Measurements from ENCODE around the gene SF3B6. TPM values are rescaled to one million over a fixed set of nuclear protein-coding genes. Genes with fewer than 3 reads are reported as not detected.

The SF3B6 gene
- polyA plus RNA-seq, 2 of the 4 experiments (the other 2 are of a cell fraction) = 244 to 315 TPM

- ATAC-seq = no peak
- Histone ChIP-seq H3K27ac (peak overlapping the region in 1 of 2 experiments; percentile 34; a peak in 3 of 6 replicates), H3K9me3 (no peaks in the 10 kb centered on the region), H3K4me2 (no peak overlapping the region), H3K4me3 (no peak overlapping the region), H3K4me1 (peaks cover 56% of the 10 kb centered on the region)
- CTCF ChIA-PET = interaction anchor here (0.9 to 1.6 kb wide), 2 partner anchors 50 to 94 kb away, joined by 3 to 7 read pairs; partner anchors contain the start of gene ATAD2B
- no peak for DNase-seq (ENCODE audit: low read depth in 1 of 2, low spot score in 1 of 2)
- TF ChIP-seq, protein P1, sequence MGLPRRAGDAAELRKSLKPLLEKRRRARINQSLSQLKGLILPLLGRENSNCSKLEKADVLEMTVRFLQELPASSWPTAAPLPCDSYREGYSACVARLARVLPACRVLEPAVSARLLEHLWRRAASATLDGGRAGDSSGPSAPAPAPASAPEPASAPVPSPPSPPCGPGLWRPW (IDR thresholded peaks at IDR 0.05) = no peak
- TF ChIP-seq HOXB5 (CRISPR knock-in tag; IDR thresholded peaks at IDR 0.05) = no peak
- no peak for TF ChIP-seq CBX8 (IDR thresholded peaks at IDR 0.05)
- no peak for TF ChIP-seq REST (IDR thresholded peaks at IDR 0.05)
- no peak for TF ChIP-seq ESRRA (IDR thresholded peaks at IDR 0.05; ENCODE audit: borderline replicate concordance, low read length)
- TF ChIP-seq POLR2A (IDR thresholded peaks at IDR 0.05; ENCODE audit: low read length) = no peak
- no peak for TF ChIP-seq RCOR1 (IDR thresholded peaks at IDR 0.05; ENCODE audit: low read depth, low read length)
- TF ChIP-seq, protein P2, sequence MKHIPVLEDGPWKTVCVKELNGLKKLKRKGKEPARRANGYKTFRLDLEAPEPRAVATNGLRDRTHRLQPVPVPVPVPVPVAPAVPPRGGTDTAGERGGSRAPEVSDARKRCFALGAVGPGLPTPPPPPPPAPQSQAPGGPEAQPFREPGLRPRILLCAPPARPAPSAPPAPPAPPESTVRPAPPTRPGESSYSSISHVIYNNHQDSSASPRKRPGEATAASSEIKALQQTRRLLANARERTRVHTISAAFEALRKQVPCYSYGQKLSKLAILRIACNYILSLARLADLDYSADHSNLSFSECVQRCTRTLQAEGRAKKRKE (CRISPR knock-in tag; IDR thresholded peaks at IDR 0.05; ENCODE audit: low read depth) = no peak
- TF ChIP-seq JUNB (IDR thresholded peaks at IDR 0.05) = no peak
- no peak for TF ChIP-seq POLR2AphosphoS2 (conservative IDR thresholded peaks at IDR 0.05; ENCODE audit: low read length)
- no peak for FAIRE-seq
- POLR2A ChIA-PET = no interaction called here
- 97% methylated on average over 4 of the region's 4 CpGs for WGBS (ENCODE audit: missing lambda C conversion rate)
Observed at GRCh38 chr2:24020244-24020643, 55.9 kb downstream of the SF3B6 start.

GRCh38 chr2:24019729-24020128 lies 56.4 kb downstream of the SF3B6 start:
- Histone ChIP-seq H3K4me1 (peaks cover 60% of the 10 kb centered on the region), H3K27ac (peak overlapping the region in 1 of 2 experiments; percentile 34; a peak in 2 of 6 replicates), H3K9me3 (no peaks in the 10 kb centered on the region), H3K4me3 (no peak overlapping the region), H3K4me2 (no peak overlapping the region)
- DNase-seq (ENCODE audit: low read depth in 1 of 2, low spot score in 1 of 2) (no peak), FAIRE-seq (no peak), ATAC-seq (no peak)
- 95% methylated on average over 5 of the region's 5 CpGs for WGBS (ENCODE audit: missing lambda C conversion rate)
- ChIA-PET CTCF (interaction anchor here (1.6 kb wide), 1 partner anchor 93 kb away, joined by 7 read pairs; the partner anchor contains the start of gene ATAD2B), POLR2A (no interaction called here)
- TF ChIP-seq FOXS1 (CRISPR knock-in tag; IDR thresholded peaks at IDR 0.05) (no peak), CBX8 (IDR thresholded peaks at IDR 0.05) (no peak)

- no peaks in the 10 kb centered on the region for H3K9me3 ChIP-seq
- ChIA-PET POLR2A (no interaction called here), CTCF (no interaction called here)
- no peak overlapping the region for H3K4me2 ChIP-seq
- no peak overlapping the region for H3K4me3 ChIP-seq
- peaks cover 52% of the 10 kb centered on the region for H3K4me1 ChIP-seq
- WGBS (ENCODE audit: missing lambda C conversion rate) = 89% methylated on average over 8 of the region's 9 CpGs
- DNase-seq (ENCODE audit: low read depth in 1 of 2, low spot score in 1 of 2) (no peak), FAIRE-seq (no peak), ATAC-seq (no peak)
- H3K27ac ChIP-seq = peak overlapping the region; percentile 86 to 94; a peak in 5 of 6 replicates
- TF ChIP-seq CEBPB (IDR thresholded peaks at IDR 0.05) (no peak), KDM1A (IDR thresholded peaks at IDR 0.05; ENCODE audit: low read depth) (no peak), EP300 (IDR thresholded peaks at IDR 0.05) (no peak), HOXB13 (CRISPR knock-in tag; IDR thresholded peaks at IDR 0.05; ENCODE audit: low read depth) (no peak), RAD21 (conservative IDR thresholded peaks at IDR 0.05 in 1 of 2, IDR thresholded peaks at IDR 0.05 in 1 of 2) (no peak), PHF8 (IDR thresholded peaks at IDR 0.05; ENCODE audit: borderline replicate concordance, low read depth) (no peak), ESRRA (IDR thresholded peaks at IDR 0.05; ENCODE audit: borderline replicate concordance, low read length) (no peak), HMGXB4 (CRISPR knock-in tag; IDR thresholded peaks at IDR 0.05; ENCODE audit: borderline replicate concordance) (no peak), PBX3 (IDR thresholded peaks at IDR 0.05) (no peak), HEYL (CRISPR knock-in tag; IDR thresholded peaks at IDR 0.05) (no peak), RNF2 (IDR thresholded peaks at IDR 0.05; ENCODE audit: borderline replicate concordance, low read depth) (no peak), HDAC2 (IDR thresholded peaks at IDR 0.05) (no peak), CBX8 (IDR thresholded peaks at IDR 0.05) (no peak), ZNF302 (CRISPR knock-in tag; IDR thresholded peaks at IDR 0.05) (no peak), SMC3 (IDR thresholded peaks at IDR 0.05) (no peak), MAFK (IDR thresholded peaks at IDR 0.05; ENCODE audit: partially characterized antibody) (no peak), RARB (CRISPR knock-in tag; IDR thresholded peaks at IDR 0.05) (no peak)
- TF ChIP-seq, protein P1 (IDR thresholded peaks at IDR 0.05) = no peak
Observed at GRCh38 chr2:24018241-24018640, 57.9 kb downstream of the SF3B6 start.
